ENCODE results near the gene TIGD1. TPM values are rescaled to one million over a fixed set of nuclear protein-coding genes. Genes with fewer than 3 reads are reported as not detected.

The TIGD1 gene
- total and polyA plus RNA-seq, 4 donors: 2.0 to 6.0 (median 4.5) TPM

DNA sequence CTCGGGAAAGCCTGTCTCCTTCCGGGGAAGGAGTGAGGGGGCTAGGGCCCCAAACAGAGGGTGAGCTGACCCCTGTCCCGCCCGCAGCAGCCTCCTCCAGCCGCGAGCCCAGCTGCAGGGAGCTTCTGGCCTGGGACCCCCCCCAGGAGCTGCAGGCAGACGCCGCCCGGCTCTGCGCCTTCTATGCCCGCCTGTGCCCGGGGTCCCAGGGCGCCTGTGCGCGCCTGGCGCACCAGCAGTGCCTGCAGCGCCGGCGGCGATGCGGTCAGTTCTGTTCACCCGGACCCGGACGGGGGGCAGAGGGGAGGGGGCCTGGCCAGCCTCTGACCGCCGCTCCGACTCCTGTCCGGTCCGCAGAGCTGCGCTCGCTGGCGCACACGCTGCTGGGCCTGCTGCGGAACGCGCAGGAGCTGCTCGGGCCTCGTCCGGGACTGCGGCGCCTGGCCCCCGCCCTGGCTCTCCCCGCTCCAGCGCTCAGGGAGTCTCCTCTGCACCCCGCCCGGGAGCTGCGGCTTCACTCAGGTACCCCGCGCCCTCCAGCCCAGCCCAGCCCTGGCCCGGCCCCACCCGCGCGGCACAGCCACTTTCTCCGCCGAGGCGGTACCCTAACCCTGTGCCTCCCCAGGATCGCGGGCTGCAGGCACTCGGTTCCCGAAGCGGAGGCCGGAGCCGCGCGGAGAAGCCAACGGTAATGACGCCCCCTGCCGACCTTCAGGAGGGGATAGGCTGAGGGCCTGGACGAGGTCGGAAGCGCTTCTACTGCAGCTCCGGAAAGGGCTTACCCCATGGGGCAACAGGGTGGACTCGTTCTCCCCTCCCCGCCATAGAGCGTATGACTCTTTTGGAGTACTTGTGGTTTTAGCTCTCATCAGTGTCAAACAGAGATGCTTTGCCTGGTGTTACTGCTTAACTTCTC is 26.4 kb downstream of the TIGD1 start:
- ATAC-seq (ENCODE audit: insufficient read depth, low FRiP score): no peak
- Histone ChIP-seq H3K27me3 (ENCODE audit: control insufficient read depth in 3 of 3, insufficient read depth in 3 of 3, low read length in 2 of 3) (peaks cover 14 to 28% (median 19%) of the 10 kb centered on the region in 3 donors), H3K9ac (ENCODE audit: insufficient read depth in 1 of 2, low read length in 2 of 2) (no peak overlapping the region), H3K4me3 (no peak overlapping the region), H3K4me1 (ENCODE audit: control insufficient read depth in 5 of 5, insufficient read depth in 5 of 5, low read length in 5 of 5) (peaks cover 0 to 8% (median 4%) of the 10 kb centered on the region in 5 donors), H3K9me3 (ENCODE audit: control insufficient read depth in 4 of 4, insufficient read depth in 3 of 4, low read length in 3 of 4) (no peaks in the 10 kb centered on the region), H3K27ac (ENCODE audit: low read depth in 1 of 2, low read length in 1 of 2) (no peak overlapping the region), H3K36me3 (ENCODE audit: control insufficient read depth in 4 of 4, insufficient read depth in 4 of 4, low read length in 4 of 4) (no peaks in the 10 kb centered on the region)
- TF ChIP-seq, protein P1, sequence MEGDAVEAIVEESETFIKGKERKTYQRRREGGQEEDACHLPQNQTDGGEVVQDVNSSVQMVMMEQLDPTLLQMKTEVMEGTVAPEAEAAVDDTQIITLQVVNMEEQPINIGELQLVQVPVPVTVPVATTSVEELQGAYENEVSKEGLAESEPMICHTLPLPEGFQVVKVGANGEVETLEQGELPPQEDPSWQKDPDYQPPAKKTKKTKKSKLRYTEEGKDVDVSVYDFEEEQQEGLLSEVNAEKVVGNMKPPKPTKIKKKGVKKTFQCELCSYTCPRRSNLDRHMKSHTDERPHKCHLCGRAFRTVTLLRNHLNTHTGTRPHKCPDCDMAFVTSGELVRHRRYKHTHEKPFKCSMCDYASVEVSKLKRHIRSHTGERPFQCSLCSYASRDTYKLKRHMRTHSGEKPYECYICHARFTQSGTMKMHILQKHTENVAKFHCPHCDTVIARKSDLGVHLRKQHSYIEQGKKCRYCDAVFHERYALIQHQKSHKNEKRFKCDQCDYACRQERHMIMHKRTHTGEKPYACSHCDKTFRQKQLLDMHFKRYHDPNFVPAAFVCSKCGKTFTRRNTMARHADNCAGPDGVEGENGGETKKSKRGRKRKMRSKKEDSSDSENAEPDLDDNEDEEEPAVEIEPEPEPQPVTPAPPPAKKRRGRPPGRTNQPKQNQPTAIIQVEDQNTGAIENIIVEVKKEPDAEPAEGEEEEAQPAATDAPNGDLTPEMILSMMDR (IDR thresholded peaks at IDR 0.05; ENCODE audit: control extremely low read depth, extremely low read depth): no peak
- peak in 1 of 3 donors; percentile 37 for DNase-seq
- WGBS, 2 donors: 1 to 2% methylated on average over 73 to 75 of the region's 75 CpGs

DNA sequence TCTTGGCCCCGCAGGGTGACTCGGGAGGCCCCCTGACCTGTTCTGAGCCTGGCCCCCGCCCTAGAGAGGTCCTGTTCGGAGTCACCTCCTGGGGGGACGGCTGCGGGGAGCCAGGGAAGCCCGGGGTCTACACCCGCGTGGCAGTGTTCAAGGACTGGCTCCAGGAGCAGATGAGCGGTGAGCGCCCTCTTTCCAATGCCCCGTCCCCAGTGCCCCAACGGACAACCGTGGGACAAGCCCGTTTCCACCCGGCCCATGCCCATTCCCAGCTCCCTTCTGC is 27.0 kb downstream of the TIGD1 start:
- Histone ChIP-seq H3K36me3 (ENCODE audit: control insufficient read depth in 4 of 4, insufficient read depth in 4 of 4, low read length in 4 of 4) (no peaks in the 10 kb centered on the region), H3K27ac (ENCODE audit: low read depth in 1 of 2, low read length in 1 of 2) (no peak overlapping the region), H3K4me3 (no peak overlapping the region), H3K9me3 (ENCODE audit: control insufficient read depth in 4 of 4, insufficient read depth in 3 of 4, low read length in 3 of 4) (no peaks in the 10 kb centered on the region), H3K4me1 (ENCODE audit: control insufficient read depth in 5 of 5, insufficient read depth in 5 of 5, low read length in 5 of 5) (peaks cover 0 to 8% (median 4%) of the 10 kb centered on the region in 5 donors), H3K27me3 (ENCODE audit: control insufficient read depth in 3 of 3, insufficient read depth in 3 of 3, low read length in 2 of 3) (peaks cover 14 to 29% (median 20%) of the 10 kb centered on the region in 3 donors), H3K9ac (ENCODE audit: insufficient read depth in 1 of 2, low read length in 2 of 2) (no peak overlapping the region)
- TF ChIP-seq, protein P1 (IDR thresholded peaks at IDR 0.05; ENCODE audit: control extremely low read depth, extremely low read depth): no peak
- DNase-seq: no peak
- 14 to 17% methylated on average over 16 of the region's 16 CpGs for WGBS, 2 donors
- no peak for ATAC-seq (ENCODE audit: insufficient read depth, low FRiP score)

DNA sequence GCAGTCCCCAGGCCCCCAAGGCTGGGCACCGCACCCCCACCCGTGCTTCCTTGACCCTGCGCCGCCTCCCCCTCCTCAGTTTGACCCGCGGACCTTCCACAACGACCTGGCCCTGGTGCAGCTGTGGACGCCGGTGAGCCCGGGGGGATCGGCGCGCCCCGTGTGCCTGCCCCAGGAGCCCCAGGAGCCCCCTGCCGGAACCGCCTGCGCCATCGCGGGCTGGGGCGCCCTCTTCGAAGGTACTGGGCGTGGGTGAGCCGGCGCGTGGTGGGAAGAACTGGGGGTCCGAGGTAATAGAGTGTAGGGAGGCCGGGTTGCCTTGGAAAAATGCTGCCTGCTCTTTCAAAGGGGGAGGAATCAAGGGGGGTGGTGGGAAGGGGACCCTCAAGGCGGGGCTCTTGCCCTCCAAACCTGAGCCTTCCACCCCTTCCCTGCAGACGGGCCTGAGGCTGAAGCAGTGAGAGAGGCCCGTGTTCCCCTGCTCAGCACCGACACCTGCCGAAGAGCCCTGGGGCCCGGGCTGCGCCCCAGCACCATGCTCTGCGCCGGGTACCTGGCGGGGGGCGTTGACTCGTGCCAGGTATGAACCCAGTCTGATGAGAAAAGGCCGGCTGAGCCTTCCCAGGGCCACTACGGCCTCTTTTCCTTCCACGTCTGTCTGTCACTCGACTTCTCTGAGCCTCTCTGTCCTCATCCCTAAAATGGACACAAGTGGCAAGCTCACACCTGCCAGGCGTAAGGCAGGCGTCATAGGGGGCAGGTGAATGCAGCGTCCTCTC is 27.5 kb downstream of the TIGD1 start:
- DNase-seq: no peak

More for the DNA sequence above, 27.5 kb downstream of the TIGD1 start:
- TF ChIP-seq, protein P1 (IDR thresholded peaks at IDR 0.05; ENCODE audit: control extremely low read depth, extremely low read depth): no peak
- no peaks in the 10 kb centered on the region for H3K9me3 ChIP-seq (ENCODE audit: control insufficient read depth in 4 of 4, insufficient read depth in 3 of 4, low read length in 3 of 4)
- no peaks in the 10 kb centered on the region for H3K36me3 ChIP-seq (ENCODE audit: control insufficient read depth in 4 of 4, insufficient read depth in 4 of 4, low read length in 4 of 4)
- no peak for ATAC-seq (ENCODE audit: insufficient read depth, low FRiP score)
- peaks cover 14 to 29% (median 20%) of the 10 kb centered on the region in 3 donors for H3K27me3 ChIP-seq (ENCODE audit: control insufficient read depth in 3 of 3, insufficient read depth in 3 of 3, low read length in 2 of 3)
- peaks cover 0 to 8% (median 4%) of the 10 kb centered on the region in 5 donors for H3K4me1 ChIP-seq (ENCODE audit: control insufficient read depth in 5 of 5, insufficient read depth in 5 of 5, low read length in 5 of 5)
- WGBS, 2 donors: 18 to 23% methylated on average over 40 to 46 of the region's 46 CpGs
- no peak overlapping the region for H3K9ac ChIP-seq (ENCODE audit: insufficient read depth in 1 of 2, low read length in 2 of 2)
- no peak overlapping the region for H3K27ac ChIP-seq (ENCODE audit: low read depth in 1 of 2, low read length in 1 of 2)
- no peak overlapping the region for H3K4me3 ChIP-seq
